IMR-90 (cell line): Measurements from ENCODE around the gene EEPD1. TPM values are rescaled to one million over a fixed set of nuclear protein-coding genes. Genes with fewer than 3 reads are reported as not detected.

Source experiments
- ATAC-seq: fragments of 200-7000 bp; cut with Tn5 transposase; 2 replicates; pipeline ENCODE4 v1.9.1; 2020; ENCODE audit warnings: low read depth, mild to moderate bottlenecking, moderate library complexity
- BruUV-seq: library from RNA; stranded (reverse); fragments of 400-500 nt; replicated peaks from 2 replicates; lab custom pipeline; 2021; lab: Mats Ljungman, UMichigan
- CTCF ChIA-PET: fragments of 300-600 bp; formaldehyde crosslinking; extraction: SDS; loops from one replicate; lab custom pipeline; 2021; ENCODE audit warnings: antibody characterized with exemption; lab: Yijun Ruan, JAX
- POLR2A ChIA-PET: fragments of 300-600 bp; sonication (Branson Sonifier 250); formaldehyde crosslinking; loops from one replicate; lab custom pipeline; 2022; ENCODE audit warnings: antibody characterized with exemption; ENCODE audit not compliant: unreplicated experiment; lab: Charles Lee
- DNase-seq: peaks from one replicate; pipeline ENCODE4 v3.0.0; 2013
- H2AFZ ChIP-seq: replicated peaks from 2 replicates; pipeline ENCODE3; 2013; ENCODE audit warnings: low read length, mild to moderate bottlenecking; ENCODE audit not compliant: poor library complexity
- H2AK5ac ChIP-seq: 2 replicates; pipeline ENCODE4 v1.6.1; 2013; ENCODE audit warnings: low read depth, low read length, inconsistent platforms
- H2AK9ac ChIP-seq: replicated peaks from 2 replicates; pipeline ENCODE3; 2013; ENCODE audit warnings: mild to moderate bottlenecking, low read depth, low read length, moderate library complexity; ENCODE audit not compliant: poor library complexity
- H2BK120ac ChIP-seq: 2 replicates; pipeline ENCODE4 v1.6.1; 2013; ENCODE audit warnings: low read depth, low read length, inconsistent platforms
- H2BK15ac ChIP-seq: 3 replicates; pipeline ENCODE4 v1.6.1; 2013; ENCODE audit warnings: low read depth, low read length, inconsistent platforms
- H2BK20ac ChIP-seq: 2 replicates; pipeline ENCODE4 v1.6.1; 2013; ENCODE audit warnings: low read depth, mild to moderate bottlenecking, inconsistent platforms, low read length, moderate library complexity
- H2BK5ac ChIP-seq: 2 replicates; pipeline ENCODE4 v1.6.1; 2013; ENCODE audit warnings: mild to moderate bottlenecking, low read depth, low read length, inconsistent platforms; ENCODE audit not compliant: poor library complexity, severe bottlenecking
- H3K14ac ChIP-seq: replicated peaks from 2 replicates; pipeline ENCODE4 v1.6.1; 2013; ENCODE audit warnings: low read depth, low read length, inconsistent platforms
- H3K18ac ChIP-seq: 2 replicates; pipeline ENCODE4 v1.6.1; 2013; ENCODE audit warnings: low read depth, low read length, control low read depth
- H3K23ac ChIP-seq: 2 replicates; pipeline ENCODE4 v1.6.1; 2013; ENCODE audit warnings: low read depth, low read length, inconsistent platforms
- H3K27ac ChIP-seq: 2 replicates; pipeline ENCODE4 v1.5.1; 2013; ENCODE audit warnings: mild to moderate bottlenecking, control low read depth, low read length; ENCODE audit not compliant: insufficient read depth
- H3K27me3 ChIP-seq: 2 replicates; pipeline ENCODE4 v1.6.1; 2013; ENCODE audit warnings: low read length; ENCODE audit not compliant: control insufficient read depth, insufficient read depth
- H3K36me3 ChIP-seq: 2 replicates; pipeline ENCODE4 v1.6.1; 2013; ENCODE audit warnings: low read length, mixed read lengths; ENCODE audit not compliant: control insufficient read depth, insufficient read depth
- H3K4ac ChIP-seq: 2 replicates; pipeline ENCODE4 v1.6.1; 2013; ENCODE audit warnings: low read depth, low read length, inconsistent platforms
- H3K4me1 ChIP-seq: 2 replicates; pipeline ENCODE4 v1.6.1; 2013; ENCODE audit warnings: low read length, mixed read lengths; ENCODE audit not compliant: control insufficient read depth, insufficient read depth
- H3K4me2 ChIP-seq: 2 replicates; pipeline ENCODE4 v1.6.1; 2013; ENCODE audit warnings: low read depth, mild to moderate bottlenecking, control low read depth, low read length, moderate library complexity
- H3K4me3 ChIP-seq: 2 replicates; pipeline ENCODE4 v1.5.1; 2013; ENCODE audit warnings: low read depth, mild to moderate bottlenecking, control low read depth, low read length, moderate library complexity; ENCODE audit not compliant: insufficient read depth
- H3K56ac ChIP-seq: 2 replicates; pipeline ENCODE4 v1.6.1; 2013; ENCODE audit warnings: low read length, inconsistent platforms; ENCODE audit not compliant: insufficient read depth; ENCODE audit errors: extremely low read depth
- H3K79me1 ChIP-seq, 2 experiments: 2 replicates each; pipeline ENCODE4 v1.6.1; 2013; ENCODE audit warnings: low read length in 2 of 2, inconsistent platforms in 1 of 2, low read depth in 1 of 2
- H3K9ac ChIP-seq: 2 replicates; pipeline ENCODE4 v1.6.1; 2013; ENCODE audit warnings: low read depth, low read length, control low read depth
- H3K9me1 ChIP-seq: 2 replicates; pipeline ENCODE4 v1.6.1; 2013; ENCODE audit warnings: low read length, inconsistent platforms; ENCODE audit not compliant: insufficient read depth
- H3K9me3 ChIP-seq: 2 replicates; pipeline ENCODE4 v1.6.1; 2013; ENCODE audit warnings: low read length; ENCODE audit not compliant: control insufficient read depth, insufficient read depth
- H4K20me1 ChIP-seq: 2 replicates; pipeline ENCODE4 v1.6.1; 2013; ENCODE audit warnings: low read length, inconsistent platforms; ENCODE audit not compliant: insufficient read depth
- H4K5ac ChIP-seq: 2 replicates; pipeline ENCODE4 v1.6.1; 2013; ENCODE audit warnings: mild to moderate bottlenecking, low read depth, low read length, control low read depth
- H4K8ac ChIP-seq, 2 experiments: 2 replicates each; pipeline ENCODE4 v1.6.1; 2013; ENCODE audit warnings: low read depth in 2 of 2, low read length in 2 of 2, control low read depth in 1 of 2, inconsistent platforms in 1 of 2
- H4K91ac ChIP-seq: 2 replicates; pipeline ENCODE4 v1.6.1; 2013; ENCODE audit warnings: low read depth, low read length, inconsistent platforms; ENCODE audit not compliant: insufficient read depth
- CEBPB ChIP-seq: IDR thresholded peaks from 2 replicates; pipeline ENCODE4 v1.6.1; 2012; ENCODE audit warnings: low read depth, low read length, improper control_type of control experiment
- MAFK ChIP-seq: IDR thresholded peaks from 2 replicates; pipeline ENCODE4 v1.6.1; 2012; ENCODE audit warnings: low read depth, low read length, improper control_type of control experiment
- MAZ ChIP-seq: IDR thresholded peaks from 2 replicates; pipeline ENCODE4 v1.6.1; 2012; ENCODE audit warnings: low read depth, mild to moderate bottlenecking, low read length, improper control_type of control experiment, moderate library complexity, borderline replicate concordance
- NFE2L2 ChIP-seq: fragments of 150-350 bp; IDR thresholded peaks from 2 replicates; pipeline ENCODE4 v1.6.1; 2016; ENCODE audit warnings: low read depth, mild to moderate bottlenecking, low read length
- RAD21 ChIP-seq: IDR thresholded peaks from 2 replicates; pipeline ENCODE4 v1.6.1; 2012; ENCODE audit warnings: low read length, improper control_type of control experiment
- WGBS, 2 experiments: methylation state at CpG; one replicate each; pipeline versions ENCODE4 v1.1.5 to v1.1.7; 2013; ENCODE audit warnings: missing lambda C conversion rate in 2 of 2; ENCODE audit not compliant: insufficient read length in 1 of 2; ENCODE audit errors: extremely low coverage in 2 of 2; 5-methylcytosine and 5-hydroxymethylcytosine counted together
- dilution Hi-C: fragments of 300-500 bp; cut with HindIII; formaldehyde crosslinking; loops from one replicate; pipeline ENCODE4 v1.14.3; 2018; ENCODE audit warnings: low sequenced_read_pairs; ENCODE audit not compliant: unreplicated experiment
- in situ Hi-C: fragments of 300-500 bp; cut with MboI; formaldehyde crosslinking; loops from 3 replicates; pipeline ENCODE4 v1.14.3; 2019; ENCODE audit warnings: low sequenced_read_pairs, inconsistent platforms, mixed read lengths
- intact Hi-C: fragments of 100-400 bp; cut with micrococcal nuclease; formaldehyde crosslinking; loops from 2 replicates; pipeline ENCODE4 v1.10.0; 2022
- polyA plus RNA-seq, 3 experiments: library from polyadenylated mRNA; depleted of rRNA; stranded (reverse); fragments of >200 nt; gene quantifications; 2 replicates each; pipeline ENCODE4 v1.2.3, GENCODE V29; 2012; ENCODE audit warnings: low replicate concordance in 1 of 3
- total RNA-seq: library from RNA; depleted of rRNA; stranded (reverse); fragments of >200 nt; gene quantifications from 2 replicates; pipeline ENCODE4 v1.2.3, GENCODE V29; 2012
- TF ChIP-seq, protein P1 (sequence below): conservative IDR thresholded peaks from 2 replicates; pipeline ENCODE4 v1.5.1; 2012; ENCODE audit warnings: mild to moderate bottlenecking, low read depth, low read length, improper control_type of control experiment
- TF ChIP-seq, protein P2 (sequence below): fragments of 150-350 bp; IDR thresholded peaks from 2 replicates; pipeline ENCODE4 v1.6.1; 2016; ENCODE audit warnings: low read depth, mild to moderate bottlenecking, low read length, moderate library complexity, borderline replicate concordance
- TF ChIP-seq, protein P3 (sequence below): fragments of 150-350 bp; IDR thresholded peaks from 2 replicates; pipeline ENCODE4 v1.6.1; 2017; ENCODE audit warnings: mild to moderate bottlenecking, antibody characterized with exemption, low read length, low read depth

Gene EEPD1
- total and polyA plus RNA-seq, 2 of the 4 experiments (the other 2 are of a cell fraction): 7.3 to 15.2 TPM

DNA sequence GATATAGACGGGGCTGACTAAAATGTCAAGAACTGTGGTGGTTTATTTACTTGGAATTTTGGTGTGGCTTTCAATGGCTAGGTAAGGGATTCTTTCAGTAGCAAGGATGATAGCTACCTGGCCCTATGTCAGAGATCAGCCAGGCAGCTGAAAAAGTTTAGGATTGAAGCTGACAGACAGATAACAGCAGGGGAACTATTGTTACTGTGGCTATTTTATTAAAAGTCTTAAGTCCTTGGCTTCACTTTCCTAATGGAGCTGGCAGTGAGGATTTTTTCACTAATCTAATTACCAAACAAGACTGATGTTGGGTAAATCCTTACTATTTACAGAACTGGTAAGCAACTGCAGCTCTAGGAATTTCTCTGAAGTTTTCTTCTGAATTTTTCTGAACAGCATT lies 164.2 kb downstream of the EEPD1 start:
- no peaks in the 10 kb centered on the region; the same call in 1 of the 2 replicates for H3K9me1 ChIP-seq
- no peak overlapping the region for H2BK20ac ChIP-seq
- H3K79me1 ChIP-seq: no peaks in the 10 kb centered on the region
- no TSS peak for BruUV-seq
- H3K9me3 ChIP-seq: peaks cover 7% of the 10 kb centered on the region; the same call in 1 of the 2 replicates
- in situ Hi-C loops: loop anchor here (5.0 kb wide), 1 partner anchor 330 kb away; no protein-coding TSS in a partner anchor
- no CpG with 5 or more reads among the region's 1 CpG for WGBS, 2 experiments
- intact Hi-C loops: no loop called here
- H3K36me3 ChIP-seq: no peaks in the 10 kb centered on the region
- H2AFZ ChIP-seq: no peak overlapping the region
- ATAC-seq (no peak), DNase-seq (no peak)
- H3K9ac ChIP-seq: no peak overlapping the region
- H3K4me3 ChIP-seq: no peak overlapping the region
- no peak overlapping the region for H3K4ac ChIP-seq
- no peak overlapping the region for H2BK120ac ChIP-seq
- no peak overlapping the region for H2BK5ac ChIP-seq
- H4K5ac ChIP-seq: no peak overlapping the region
- TF ChIP-seq MAZ (no peak), MAFK (no peak), NFE2L2 (no peak), CEBPB (no peak), RAD21 (no peak)
- TF ChIP-seq, protein P1, sequence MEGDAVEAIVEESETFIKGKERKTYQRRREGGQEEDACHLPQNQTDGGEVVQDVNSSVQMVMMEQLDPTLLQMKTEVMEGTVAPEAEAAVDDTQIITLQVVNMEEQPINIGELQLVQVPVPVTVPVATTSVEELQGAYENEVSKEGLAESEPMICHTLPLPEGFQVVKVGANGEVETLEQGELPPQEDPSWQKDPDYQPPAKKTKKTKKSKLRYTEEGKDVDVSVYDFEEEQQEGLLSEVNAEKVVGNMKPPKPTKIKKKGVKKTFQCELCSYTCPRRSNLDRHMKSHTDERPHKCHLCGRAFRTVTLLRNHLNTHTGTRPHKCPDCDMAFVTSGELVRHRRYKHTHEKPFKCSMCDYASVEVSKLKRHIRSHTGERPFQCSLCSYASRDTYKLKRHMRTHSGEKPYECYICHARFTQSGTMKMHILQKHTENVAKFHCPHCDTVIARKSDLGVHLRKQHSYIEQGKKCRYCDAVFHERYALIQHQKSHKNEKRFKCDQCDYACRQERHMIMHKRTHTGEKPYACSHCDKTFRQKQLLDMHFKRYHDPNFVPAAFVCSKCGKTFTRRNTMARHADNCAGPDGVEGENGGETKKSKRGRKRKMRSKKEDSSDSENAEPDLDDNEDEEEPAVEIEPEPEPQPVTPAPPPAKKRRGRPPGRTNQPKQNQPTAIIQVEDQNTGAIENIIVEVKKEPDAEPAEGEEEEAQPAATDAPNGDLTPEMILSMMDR: no peak
- TF ChIP-seq, protein P2, sequence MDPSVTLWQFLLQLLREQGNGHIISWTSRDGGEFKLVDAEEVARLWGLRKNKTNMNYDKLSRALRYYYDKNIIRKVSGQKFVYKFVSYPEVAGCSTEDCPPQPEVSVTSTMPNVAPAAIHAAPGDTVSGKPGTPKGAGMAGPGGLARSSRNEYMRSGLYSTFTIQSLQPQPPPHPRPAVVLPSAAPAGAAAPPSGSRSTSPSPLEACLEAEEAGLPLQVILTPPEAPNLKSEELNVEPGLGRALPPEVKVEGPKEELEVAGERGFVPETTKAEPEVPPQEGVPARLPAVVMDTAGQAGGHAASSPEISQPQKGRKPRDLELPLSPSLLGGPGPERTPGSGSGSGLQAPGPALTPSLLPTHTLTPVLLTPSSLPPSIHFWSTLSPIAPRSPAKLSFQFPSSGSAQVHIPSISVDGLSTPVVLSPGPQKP: no peak
- TF ChIP-seq, protein P3, sequence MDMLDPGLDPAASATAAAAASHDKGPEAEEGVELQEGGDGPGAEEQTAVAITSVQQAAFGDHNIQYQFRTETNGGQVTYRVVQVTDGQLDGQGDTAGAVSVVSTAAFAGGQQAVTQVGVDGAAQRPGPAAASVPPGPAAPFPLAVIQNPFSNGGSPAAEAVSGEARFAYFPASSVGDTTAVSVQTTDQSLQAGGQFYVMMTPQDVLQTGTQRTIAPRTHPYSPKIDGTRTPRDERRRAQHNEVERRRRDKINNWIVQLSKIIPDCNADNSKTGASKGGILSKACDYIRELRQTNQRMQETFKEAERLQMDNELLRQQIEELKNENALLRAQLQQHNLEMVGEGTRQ: no peak
- no peak overlapping the region for H2AK5ac ChIP-seq
- no peak overlapping the region for H2BK15ac ChIP-seq
- H3K14ac ChIP-seq: no peak overlapping the region
- dilution Hi-C loops: loop anchor here (25.0 kb wide), 1 partner anchor 330 kb away; no protein-coding TSS in a partner anchor
- no peak overlapping the region for H3K18ac ChIP-seq
- H2AK9ac ChIP-seq: no peak overlapping the region
- no peak overlapping the region for H4K8ac ChIP-seq
- CTCF ChIA-PET: no interaction called here
- H3K27ac ChIP-seq: no peak overlapping the region
- POLR2A ChIA-PET: no interaction called here
- no peak overlapping the region for H4K91ac ChIP-seq
- H3K56ac ChIP-seq: no peak overlapping the region
- no peaks in the 10 kb centered on the region for H3K4me1 ChIP-seq
- no peak overlapping the region for H3K23ac ChIP-seq
- no peaks in the 10 kb centered on the region for H4K20me1 ChIP-seq
- peaks cover 9% of the 10 kb centered on the region for H3K27me3 ChIP-seq
- H3K4me2 ChIP-seq: no peak overlapping the region
